Measurements from ENCODE around the gene FOXF2. TPM values are rescaled to one million over a fixed set of nuclear protein-coding genes. Genes with fewer than 3 reads are reported as not detected.
"Not testable (repeated sequence)": the region's sequence is repeated elsewhere in the genome, so short reads cannot be mapped to it uniquely, and the experiment has no call there.

FOXF2 gene
- total RNA-seq, 1 donor from 2014 or later = not detected

DNA sequence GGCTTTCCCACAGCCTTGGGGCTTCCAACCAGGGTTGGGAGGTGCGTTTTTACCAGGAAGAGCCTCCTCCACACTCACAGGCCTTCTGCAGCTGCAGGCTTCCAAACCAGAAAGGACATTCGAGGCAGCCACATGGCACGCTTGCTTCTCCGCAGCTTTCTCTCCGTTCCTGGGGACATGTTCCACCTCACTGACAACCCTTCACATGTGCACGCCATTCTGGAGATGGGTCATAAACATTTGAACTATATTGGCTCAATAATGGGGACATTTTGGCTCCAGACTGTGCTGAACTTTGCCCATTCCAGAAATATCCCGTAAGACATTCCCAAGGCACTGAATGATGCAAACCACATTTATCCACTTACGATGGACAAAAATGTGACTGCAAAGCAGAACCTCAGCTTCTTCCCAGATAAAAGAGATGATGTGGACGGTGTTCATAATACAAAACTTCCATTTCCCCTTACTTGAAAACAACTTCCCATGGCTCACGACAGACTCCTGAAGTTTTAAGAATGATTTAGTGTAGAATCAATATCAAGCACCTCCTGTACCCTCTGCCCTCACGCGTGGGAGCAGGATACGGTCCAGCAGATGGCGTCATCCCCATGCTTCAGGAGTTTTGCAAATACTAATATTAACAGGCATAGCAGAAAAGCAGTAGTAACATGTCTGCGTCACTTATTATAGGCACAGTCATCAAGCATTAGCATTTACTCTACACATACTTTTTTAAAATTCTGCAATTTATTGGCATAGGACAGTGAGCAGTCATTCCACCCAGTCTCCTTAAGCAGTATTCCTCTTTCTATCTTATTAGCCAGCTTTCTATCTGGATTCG is 25.4 kb upstream of the FOXF2 start:
- H3K36me3 Mint-ChIP-seq (ENCODE audit: low read depth, unreplicated experiment) = no peaks in the 10 kb centered on the region
- H3K9me3 Mint-ChIP-seq (ENCODE audit: unreplicated experiment) = peaks cover 5% of the 10 kb centered on the region
- peaks cover 4% of the 10 kb centered on the region for H3K27me3 Mint-ChIP-seq (ENCODE audit: unreplicated experiment)
- no peak overlapping the region for H3K4me3 Mint-ChIP-seq (ENCODE audit: unreplicated experiment)
- TF ChIP-seq, protein P1, sequence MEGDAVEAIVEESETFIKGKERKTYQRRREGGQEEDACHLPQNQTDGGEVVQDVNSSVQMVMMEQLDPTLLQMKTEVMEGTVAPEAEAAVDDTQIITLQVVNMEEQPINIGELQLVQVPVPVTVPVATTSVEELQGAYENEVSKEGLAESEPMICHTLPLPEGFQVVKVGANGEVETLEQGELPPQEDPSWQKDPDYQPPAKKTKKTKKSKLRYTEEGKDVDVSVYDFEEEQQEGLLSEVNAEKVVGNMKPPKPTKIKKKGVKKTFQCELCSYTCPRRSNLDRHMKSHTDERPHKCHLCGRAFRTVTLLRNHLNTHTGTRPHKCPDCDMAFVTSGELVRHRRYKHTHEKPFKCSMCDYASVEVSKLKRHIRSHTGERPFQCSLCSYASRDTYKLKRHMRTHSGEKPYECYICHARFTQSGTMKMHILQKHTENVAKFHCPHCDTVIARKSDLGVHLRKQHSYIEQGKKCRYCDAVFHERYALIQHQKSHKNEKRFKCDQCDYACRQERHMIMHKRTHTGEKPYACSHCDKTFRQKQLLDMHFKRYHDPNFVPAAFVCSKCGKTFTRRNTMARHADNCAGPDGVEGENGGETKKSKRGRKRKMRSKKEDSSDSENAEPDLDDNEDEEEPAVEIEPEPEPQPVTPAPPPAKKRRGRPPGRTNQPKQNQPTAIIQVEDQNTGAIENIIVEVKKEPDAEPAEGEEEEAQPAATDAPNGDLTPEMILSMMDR (IDR thresholded peaks at IDR 0.05; ENCODE audit: unreplicated experiment) = peak; percentile 13
- no peak overlapping the region for H3K27ac Mint-ChIP-seq (ENCODE audit: unreplicated experiment)
- DNase-seq (ENCODE audit: low spot score) = peak; percentile 52
- peaks cover 27% of the 10 kb centered on the region for H3K4me1 Mint-ChIP-seq (ENCODE audit: unreplicated experiment)

DNA sequence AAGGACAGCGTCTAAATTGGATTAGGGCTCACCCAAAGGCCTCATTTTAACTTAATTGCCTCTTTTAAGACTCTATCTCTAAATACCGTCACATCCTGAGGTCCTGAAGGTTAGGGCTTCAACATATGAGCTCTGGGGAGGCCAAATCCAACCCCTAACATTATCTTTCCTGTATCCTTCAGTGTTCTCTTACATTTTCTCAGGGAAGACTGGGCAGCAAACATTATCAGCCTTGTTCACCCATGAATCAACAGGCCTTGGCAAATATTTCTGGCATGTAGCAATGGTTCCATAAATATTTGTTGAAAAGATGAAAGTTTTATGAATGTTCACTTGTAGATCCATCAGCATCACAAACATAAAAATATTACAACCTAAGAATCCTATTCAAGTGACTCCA is 24.6 kb upstream of the FOXF2 start:
- no peak for DNase-seq (ENCODE audit: low spot score)
- peaks cover 27% of the 10 kb centered on the region for H3K4me1 Mint-ChIP-seq (ENCODE audit: unreplicated experiment)
- H3K36me3 Mint-ChIP-seq (ENCODE audit: low read depth, unreplicated experiment) = no peaks in the 10 kb centered on the region
- TF ChIP-seq, protein P1 (IDR thresholded peaks at IDR 0.05; ENCODE audit: unreplicated experiment) = no peak
- no peak overlapping the region for H3K4me3 Mint-ChIP-seq (ENCODE audit: unreplicated experiment)
- peaks cover 9% of the 10 kb centered on the region for H3K9me3 Mint-ChIP-seq (ENCODE audit: unreplicated experiment)
- peaks cover 4% of the 10 kb centered on the region for H3K27me3 Mint-ChIP-seq (ENCODE audit: unreplicated experiment)
- H3K27ac Mint-ChIP-seq (ENCODE audit: unreplicated experiment) = no peak overlapping the region

DNA sequence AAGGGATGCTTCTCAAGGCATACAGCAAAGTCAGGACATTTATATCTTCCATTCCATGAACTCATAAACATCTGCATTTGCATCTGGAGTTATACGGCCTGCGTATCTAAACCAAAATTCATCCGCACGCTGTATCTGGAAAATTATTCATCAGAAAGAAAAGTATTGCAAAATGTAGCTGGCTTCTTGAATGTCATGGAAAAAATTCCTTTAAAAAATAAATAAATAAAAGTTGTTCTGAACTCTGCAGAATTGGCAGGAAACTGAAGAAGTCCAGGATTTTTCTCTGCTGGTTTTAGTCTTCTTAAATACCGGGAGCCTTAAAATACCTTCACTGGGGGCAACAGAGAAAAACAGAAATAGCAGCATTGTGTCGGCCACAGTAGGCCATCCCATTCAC is 23.7 kb upstream of the FOXF2 start:
- H3K27me3 Mint-ChIP-seq (ENCODE audit: unreplicated experiment) = peaks cover 4% of the 10 kb centered on the region

DNA sequence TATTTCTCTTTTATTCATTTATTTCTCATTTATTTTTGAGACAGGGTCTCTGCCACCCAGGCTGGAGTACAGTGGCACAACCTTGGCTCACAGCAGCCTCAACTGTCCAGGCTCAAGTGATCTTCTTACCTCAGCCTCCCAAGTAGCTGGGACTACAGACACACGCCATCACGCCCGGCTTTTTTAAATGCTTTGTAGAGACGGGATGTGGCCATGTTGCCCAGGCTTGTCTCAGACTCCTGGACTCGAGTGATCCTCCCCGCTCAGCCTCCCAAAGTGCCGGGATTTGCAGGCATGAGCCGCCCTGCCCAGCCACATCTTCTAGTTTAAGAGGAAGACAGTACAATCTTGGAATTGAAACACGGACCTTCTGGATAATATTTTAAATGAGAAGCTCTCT is 21.6 kb upstream of the FOXF2 start:
- no peak overlapping the region for H3K4me3 Mint-ChIP-seq (ENCODE audit: unreplicated experiment)
- DNase-seq (ENCODE audit: low spot score) = no peak
- TF ChIP-seq, protein P1 (IDR thresholded peaks at IDR 0.05; ENCODE audit: unreplicated experiment) = no peak
- peaks cover 27% of the 10 kb centered on the region for H3K4me1 Mint-ChIP-seq (ENCODE audit: unreplicated experiment)
- H3K27me3 Mint-ChIP-seq (ENCODE audit: unreplicated experiment) = peaks cover 4% of the 10 kb centered on the region
- H3K27ac Mint-ChIP-seq (ENCODE audit: unreplicated experiment) = no peak overlapping the region
- H3K9me3 Mint-ChIP-seq (ENCODE audit: unreplicated experiment) = peaks cover 9% of the 10 kb centered on the region
- peaks cover 4% of the 10 kb centered on the region for H3K36me3 Mint-ChIP-seq (ENCODE audit: low read depth, unreplicated experiment)

More for the DNA sequence above, 23.7 kb upstream of the FOXF2 start:
- TF ChIP-seq, protein P1 (IDR thresholded peaks at IDR 0.05; ENCODE audit: unreplicated experiment) = no peak
- H3K4me1 Mint-ChIP-seq (ENCODE audit: unreplicated experiment) = peaks cover 27% of the 10 kb centered on the region
- no peaks in the 10 kb centered on the region for H3K36me3 Mint-ChIP-seq (ENCODE audit: low read depth, unreplicated experiment)
- H3K4me3 Mint-ChIP-seq (ENCODE audit: unreplicated experiment) = no peak overlapping the region
- DNase-seq (ENCODE audit: low spot score) = no peak
- H3K9me3 Mint-ChIP-seq (ENCODE audit: unreplicated experiment) = peaks cover 9% of the 10 kb centered on the region
- peak overlapping the region; percentile 72 for H3K27ac Mint-ChIP-seq (ENCODE audit: unreplicated experiment)

DNA sequence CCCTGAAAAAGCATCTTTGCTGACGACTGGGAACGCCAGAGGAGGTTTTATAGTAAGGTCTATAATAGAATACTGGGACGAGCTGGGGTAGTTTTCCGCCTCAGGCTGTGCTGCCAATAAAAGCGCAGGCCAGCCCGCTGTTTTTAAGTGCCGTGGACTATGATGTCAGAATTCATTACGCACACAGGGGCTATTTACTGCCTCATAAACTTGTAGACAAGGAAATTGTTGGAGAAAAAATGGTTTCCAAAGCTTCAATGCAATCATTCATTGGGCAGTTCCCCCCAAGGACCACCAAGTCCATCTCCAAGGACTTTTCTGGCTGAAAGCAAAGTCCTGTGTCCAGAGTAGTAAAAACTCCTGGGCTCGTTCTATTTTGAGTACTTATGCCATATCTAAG is 20.4 kb upstream of the FOXF2 start:
- Mint-ChIP-seq H3K27ac (ENCODE audit: unreplicated experiment) (no peak overlapping the region), H3K9me3 (ENCODE audit: unreplicated experiment) (peaks cover 9% of the 10 kb centered on the region), H3K27me3 (ENCODE audit: unreplicated experiment) (peaks cover 8% of the 10 kb centered on the region), H3K4me3 (ENCODE audit: unreplicated experiment) (no peak overlapping the region), H3K36me3 (ENCODE audit: low read depth, unreplicated experiment) (peaks cover 4% of the 10 kb centered on the region), H3K4me1 (ENCODE audit: unreplicated experiment) (peaks cover 25% of the 10 kb centered on the region)
- TF ChIP-seq, protein P1 (IDR thresholded peaks at IDR 0.05; ENCODE audit: unreplicated experiment) = no peak
- no peak for DNase-seq (ENCODE audit: low spot score)

DNA sequence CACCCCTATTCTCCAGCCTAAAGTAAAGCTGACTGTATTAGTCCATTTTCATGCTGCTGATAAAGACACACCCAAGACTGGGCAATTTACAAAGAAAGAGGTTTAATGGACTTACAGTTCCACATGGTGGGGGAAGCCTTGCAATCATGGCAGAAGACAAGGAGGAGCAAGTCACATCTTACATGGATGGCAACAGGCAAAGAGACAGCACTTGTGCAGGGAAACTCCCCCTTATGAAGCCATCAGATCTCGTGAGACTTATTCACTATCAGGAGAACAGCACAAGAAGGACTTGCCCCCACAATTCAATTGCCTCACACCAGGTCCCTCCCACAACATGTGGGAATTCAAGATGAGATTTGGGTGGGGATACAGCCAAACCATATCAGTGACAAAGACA is 19.7 kb upstream of the FOXF2 start:
- DNase-seq (ENCODE audit: low spot score); H3K27ac Mint-ChIP-seq (ENCODE audit: unreplicated experiment); H3K4me3 Mint-ChIP-seq (ENCODE audit: unreplicated experiment); H3K9me3 Mint-ChIP-seq (ENCODE audit: unreplicated experiment); H3K36me3 Mint-ChIP-seq (ENCODE audit: low read depth, unreplicated experiment); H3K27me3 Mint-ChIP-seq (ENCODE audit: unreplicated experiment): not testable (repeated sequence)
- peaks cover 18% of the 10 kb centered on the region for H3K4me1 Mint-ChIP-seq (ENCODE audit: unreplicated experiment)

Data from endothelial cell (in vitro differentiated cells).